Psoas muscle (tissue), 8 donors: ENCODE measurements around the gene CDC42BPB. TPM values are rescaled to one million over a fixed set of nuclear protein-coding genes. Genes with fewer than 3 reads are reported as not detected.

ENCODE experiments used
- ATAC-seq, 4 donors: fragments of 200-7000 bp; cut with Tn5 transposase; one replicate each; pipeline ENCODE4 v1.9.1; 2020; ENCODE audit warnings: moderate library complexity in 3 of 4, mild to moderate bottlenecking in 2 of 4
- DNase-seq, 2 donors: peaks; one replicate each; pipeline ENCODE4 v3.0.0-alpha.2; 2020
- H3K27ac ChIP-seq: fragments of 200-600 bp; one replicate; pipeline ENCODE4 v1.8.0; 2022
- H3K27me3 ChIP-seq, 3 donors: fragments of 200-600 bp in 1 of 3; one replicate each; pipeline versions ENCODE4 v1.6.1 to v1.8.0; 2013 to 2022; ENCODE audit warnings: low read length in 2 of 3, mild to moderate bottlenecking in 2 of 3, moderate library complexity in 1 of 3; ENCODE audit not compliant: insufficient read depth in 3 of 3
- H3K36me3 ChIP-seq, 2 donors: fragments of 200-600 bp in 1 of 2; one replicate each; pipeline versions ENCODE4 v1.6.1 to v1.8.0; 2013 to 2022; ENCODE audit warnings: low read depth in 1 of 2, mild to moderate bottlenecking in 1 of 2, moderate library complexity in 1 of 2; ENCODE audit not compliant: insufficient read depth in 1 of 2
- H3K4me1 ChIP-seq: fragments of 200-600 bp; one replicate; pipeline ENCODE4 v1.8.0; 2022
- H3K4me3 ChIP-seq: fragments of 200-600 bp; one replicate; pipeline ENCODE4 v1.8.0; 2022; ENCODE audit warnings: mild to moderate bottlenecking
- H3K9me3 ChIP-seq: fragments of 200-600 bp; one replicate; pipeline ENCODE4 v1.8.0; 2022
- CTCF ChIP-seq: fragments of 200-600 bp; IDR thresholded peaks from one replicate; pipeline ENCODE4 v1.8.0; 2022; ENCODE audit warnings: antibody characterized with exemption
- WGBS, 3 donors: extraction: QIAGEN DNeasy Blood & Tissue Kit; methylation state at CpG; one replicate each; pipeline versions ENCODE4 v1.1.6 to v1.1.7; 2013; 5-methylcytosine and 5-hydroxymethylcytosine counted together
- intact Hi-C, 2 donors: fragments of 100-400 bp; cut with DNase I; formaldehyde crosslinking; loops; one replicate each; pipeline versions ENCODE4 v1.11.0 to v1.14.2; 2022
- polyA plus RNA-seq, 3 donors: library from polyadenylated mRNA; stranded (reverse); fragments of 200-250 nt; gene quantifications; one replicate each; pipeline ENCODE4 v1.2.3, GENCODE V29; 2013
- total RNA-seq, 4 donors: library from RNA; stranded (reverse); fragmentation: NEBNext Ultra II Directional in 2 of 4; extraction: Animal tissue kit (Norgen Biotek cat#: 25700) in 2 of 4; gene quantifications; one replicate each; pipeline versions ENCODE4 v1.2.1 to v1.2.4, GENCODE V29; 2021 to 2023
- donor health status: healthy with polysubstance abuse.
- donor health status: DM: no; HTN: no; CAD: no; lungs with moderate emphysema.
- donor health status: Bipolar disorder and iron deficiency.
- donor health status: healthy.
- donor health status: DM: yes; HTN: yes; CAD: no.
- donor health status: DM: no; HTN: no; CAD: no.
- donor health status: DM: no; HTN: no; CAD: no.
- donor health status: DM: yes; HTN: yes; CAD: no.

CDC42BPB gene
- total and polyA plus RNA-seq, 7 donors: 20.2 to 57.4 (median 40.0) TPM

GRCh38 chr14:103019236-103019635 lies 38.1 kb downstream of the CDC42BPB start:
- peaks cover 33% of the 10 kb centered on the region for H3K4me1 ChIP-seq
- H3K9me3 ChIP-seq: no peaks in the 10 kb centered on the region
- no peak for ATAC-seq
- intact Hi-C loops: no loop called here
- TF ChIP-seq CTCF: no peak
- 93 to 97% (median 96%) methylated on average over 11 of the region's 11 CpGs for WGBS, 3 donors
- no peak overlapping the region for H3K4me3 ChIP-seq
- H3K36me3 ChIP-seq: no peaks in the 10 kb centered on the region
- H3K27ac ChIP-seq: no peak overlapping the region
- no peak for DNase-seq
- H3K27me3 ChIP-seq: no peaks in the 10 kb centered on the region

- intact Hi-C loops: no loop called here
- ATAC-seq: no peak
- WGBS, 3 donors: 92 to 95% (median 94%) methylated on average over 6 of the region's 6 CpGs
- no peak for TF ChIP-seq CTCF
- H3K4me1 ChIP-seq: peaks cover 17% of the 10 kb centered on the region
- no peaks in the 10 kb centered on the region for H3K27me3 ChIP-seq
- no peak overlapping the region for H3K27ac ChIP-seq
- H3K36me3 ChIP-seq: no peaks in the 10 kb centered on the region
- H3K9me3 ChIP-seq: no peaks in the 10 kb centered on the region
- no peak overlapping the region for H3K4me3 ChIP-seq
- no peak for DNase-seq
These were observed 40.8 kb downstream of the CDC42BPB start for GRCh38 chr14:103016594-103016993.

- no peak overlapping the region for H3K27ac ChIP-seq
- peak; percentile 40 to 85 (median 78) for ATAC-seq
- DNase-seq: peak; percentile 48 to 84
- 23 to 47% (median 24%) methylated on average over 9 of the region's 9 CpGs for WGBS, 3 donors
- H3K4me3 ChIP-seq: no peak overlapping the region
- no peaks in the 10 kb centered on the region for H3K9me3 ChIP-seq
- peaks cover 0 to 5% of the 10 kb centered on the region in 2 donors for H3K36me3 ChIP-seq
- intact Hi-C loops: no loop called here
- no peaks in the 10 kb centered on the region for H3K27me3 ChIP-seq
- H3K4me1 ChIP-seq: peaks cover 17% of the 10 kb centered on the region
- no peak for TF ChIP-seq CTCF
These were observed 41.3 kb downstream of the CDC42BPB start for GRCh38 chr14:103016071-103016470.

- peaks cover 0 to 11% of the 10 kb centered on the region in 2 donors for H3K36me3 ChIP-seq
- H3K4me1 ChIP-seq: peaks cover 17% of the 10 kb centered on the region
- DNase-seq: no peak
- H3K4me3 ChIP-seq: no peak overlapping the region
- no peak for ATAC-seq
- intact Hi-C loops: no loop called here
- TF ChIP-seq CTCF: no peak
- H3K9me3 ChIP-seq: no peaks in the 10 kb centered on the region
- WGBS, 3 donors: 70 to 77% (median 75%) methylated on average over 5 of the region's 5 CpGs
- H3K27ac ChIP-seq: no peak overlapping the region
- H3K27me3 ChIP-seq: no peaks in the 10 kb centered on the region
These were observed 41.9 kb downstream of the CDC42BPB start for GRCh38 chr14:103015426-103015825.
